ENCODE measurements around the gene DMD.

DNA sequence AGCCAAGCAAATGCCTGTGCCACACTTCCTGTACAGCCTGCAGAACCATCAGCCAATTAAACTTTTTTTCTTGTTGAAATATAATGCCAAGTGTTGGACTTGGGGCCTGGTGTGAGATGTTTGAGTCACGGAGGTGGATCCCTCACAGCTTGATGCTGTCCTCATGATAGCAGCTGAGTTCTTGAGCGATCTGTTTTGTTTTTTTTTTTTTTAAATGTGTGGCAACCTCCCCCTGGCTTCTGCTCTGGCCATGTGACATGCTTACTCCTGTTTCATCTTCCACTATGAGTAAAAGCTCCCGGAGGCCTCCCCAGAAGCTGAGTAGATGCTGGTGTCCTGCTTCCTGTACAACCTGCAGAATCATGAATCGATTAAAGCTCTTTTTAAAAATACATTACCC lies 1166.2 kb downstream of the DMD start:
- TF ChIP-seq, protein P1, sequence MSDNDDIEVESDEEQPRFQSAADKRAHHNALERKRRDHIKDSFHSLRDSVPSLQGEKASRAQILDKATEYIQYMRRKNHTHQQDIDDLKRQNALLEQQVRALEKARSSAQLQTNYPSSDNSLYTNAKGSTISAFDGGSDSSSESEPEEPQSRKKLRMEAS (IDR thresholded peaks at IDR 0.05; ENCODE audit: low read depth, low read length): no peak
- TF ChIP-seq, protein P2, sequence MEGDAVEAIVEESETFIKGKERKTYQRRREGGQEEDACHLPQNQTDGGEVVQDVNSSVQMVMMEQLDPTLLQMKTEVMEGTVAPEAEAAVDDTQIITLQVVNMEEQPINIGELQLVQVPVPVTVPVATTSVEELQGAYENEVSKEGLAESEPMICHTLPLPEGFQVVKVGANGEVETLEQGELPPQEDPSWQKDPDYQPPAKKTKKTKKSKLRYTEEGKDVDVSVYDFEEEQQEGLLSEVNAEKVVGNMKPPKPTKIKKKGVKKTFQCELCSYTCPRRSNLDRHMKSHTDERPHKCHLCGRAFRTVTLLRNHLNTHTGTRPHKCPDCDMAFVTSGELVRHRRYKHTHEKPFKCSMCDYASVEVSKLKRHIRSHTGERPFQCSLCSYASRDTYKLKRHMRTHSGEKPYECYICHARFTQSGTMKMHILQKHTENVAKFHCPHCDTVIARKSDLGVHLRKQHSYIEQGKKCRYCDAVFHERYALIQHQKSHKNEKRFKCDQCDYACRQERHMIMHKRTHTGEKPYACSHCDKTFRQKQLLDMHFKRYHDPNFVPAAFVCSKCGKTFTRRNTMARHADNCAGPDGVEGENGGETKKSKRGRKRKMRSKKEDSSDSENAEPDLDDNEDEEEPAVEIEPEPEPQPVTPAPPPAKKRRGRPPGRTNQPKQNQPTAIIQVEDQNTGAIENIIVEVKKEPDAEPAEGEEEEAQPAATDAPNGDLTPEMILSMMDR (IDR thresholded peaks at IDR 0.05; ENCODE audit: low read depth, low read length): no peak

Measured in NB4 (cell line).